ENCODE measurements around the gene WDR31.

DNA sequence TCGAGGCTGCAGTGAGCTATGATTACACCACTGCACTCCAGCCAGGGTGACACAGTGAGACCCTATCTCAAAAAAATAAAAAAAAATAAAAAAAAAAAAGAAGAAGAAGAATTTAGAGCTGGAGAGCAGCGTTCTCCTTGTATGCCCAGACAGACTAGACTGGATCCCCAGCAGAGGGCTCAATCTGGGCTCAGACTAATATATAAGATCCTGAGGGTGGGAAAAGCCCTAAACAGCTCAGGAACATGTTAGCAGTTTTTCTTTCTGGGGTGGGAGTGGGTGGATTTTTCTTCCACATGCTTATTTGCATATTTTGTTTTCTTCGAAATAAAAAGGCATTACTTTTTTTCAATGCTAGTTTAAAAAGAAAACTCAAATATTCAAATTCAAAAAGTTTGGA lies 8.4 kb upstream of the WDR31 start:
- TF ChIP-seq CTCF (optimal IDR thresholded peaks at IDR 0.05 in 1 of 3, IDR thresholded peaks at IDR 0.05 in 1 of 3, conservative IDR thresholded peaks at IDR 0.05 in 1 of 3; ENCODE audit: extremely low read depth in 1 of 3, insufficient read depth in 2 of 3, low read length in 3 of 3) (no peak), EZH2 (IDR thresholded peaks at IDR 0.05; ENCODE audit: low read length) (no peak)

Measured in keratinocyte (primary cell).